DOHH2 (cell line): ENCODE results near the gene UGT1A8.

Experiments
- CTCF ChIP-seq: fragments of 200-600 bp; sonication (generic); IDR thresholded peaks from one replicate; pipeline ENCODE4 v1.5.1; 2014; ENCODE audit warnings: antibody characterized with exemption, mild to moderate bottlenecking, low read depth, low read length; ENCODE audit not compliant: poor library complexity, severe bottlenecking
- EZH2phosphoT487 ChIP-seq: fragments of 200-600 bp; sonication (generic); IDR thresholded peaks from 2 replicates; pipeline ENCODE4 v1.6.1; 2017; ENCODE audit warnings: borderline replicate concordance, mild to moderate bottlenecking, antibody characterized with exemption, low read length, moderate library complexity, mixed read lengths

GRCh38 chr2:233718552-233718951, 101.1 kb downstream of the UGT1A8 start, which contains the start of gene UGT1A4:
- TF ChIP-seq CTCF: no peak
- TF ChIP-seq EZH2phosphoT487: no peak
